ENCODE data around the gene TSPAN7. TPM values are rescaled to one million over a fixed set of nuclear protein-coding genes. Genes with fewer than 3 reads are reported as not detected.

TSPAN7 gene
- total and polyA plus RNA-seq, 2 of the 8 experiments (the other 6 are each of a cell fraction or from before 2014, with no cell fraction given) = 32.1 to 37.7 TPM

GRCh38 chrX:38661561-38661960, 100.2 kb downstream of the TSPAN7 start (continued):
- no peak for TF ChIP-seq HDAC6 (IDR thresholded peaks at IDR 0.05; ENCODE audit: low read depth, low read length)

GRCh38 chrX:38662640-38663039, 101.3 kb downstream of the TSPAN7 start:
- POLR2A ChIA-PET (ENCODE audit: partially characterized antibody) = no interaction called here
- CTCF ChIA-PET (ENCODE audit: partially characterized antibody) = no interaction called here
- no peak overlapping the region for H2BK12ac ChIP-seq (ENCODE audit: low read depth, low read length)

More at GRCh38 chrX:38662640-38663039, 101.3 kb downstream of the TSPAN7 start:
- H2BK5ac ChIP-seq (ENCODE audit: low read depth, low read length) = no peak overlapping the region
- no peak overlapping the region for H2BK120ac ChIP-seq (replicated peaks; ENCODE audit: low read depth, low read length)
- H3K23ac ChIP-seq (ENCODE audit: insufficient read length) = no peak overlapping the region
- no peaks in the 10 kb centered on the region for H4K20me1 ChIP-seq (replicated peaks in 1 of 2; ENCODE audit: control insufficient read depth in 1 of 2, insufficient read depth in 2 of 2, low read length in 2 of 2)
- no peak overlapping the region for H3K9ac ChIP-seq (replicated peaks in 1 of 4; ENCODE audit: extremely low read depth in 1 of 4, low read depth in 3 of 4, low read length in 3 of 4)
- H3K23me2 ChIP-seq (ENCODE audit: low read depth, low read length) = no peaks in the 10 kb centered on the region
- whole genome bisulfite sequencing, 2 experiments (ENCODE audit: extremely low coverage in 1 of 2, insufficient coverage in 1 of 2, insufficient read length in 1 of 2, insufficient replicate concordance in 2 of 2, low coverage in 1 of 2, low lambda C conversion rate in 2 of 2, missing lambda C conversion rate in 1 of 2) = 93% methylated on average over 2 of the region's 2 CpGs; no CpG with 5 or more reads in 1 of the 2 experiments
- H3K36me3 ChIP-seq (ENCODE audit: control insufficient read depth in 2 of 4, insufficient read depth in 4 of 4, low read length in 3 of 4) = no peaks in the 10 kb centered on the region
- no peak overlapping the region for H2BK15ac ChIP-seq (ENCODE audit: low read length)
- no peaks in the 10 kb centered on the region for H3K4me1 ChIP-seq (replicated peaks in 1 of 4; ENCODE audit: control insufficient read depth in 3 of 4, insufficient read depth in 4 of 4, low read length in 3 of 4)
- no peak overlapping the region for H3K14ac ChIP-seq (ENCODE audit: insufficient read length)
- H3K4me2 ChIP-seq (ENCODE audit: insufficient read depth in 1 of 2, low read depth in 2 of 2, low read length in 2 of 2) = no peak overlapping the region
- H3K56ac ChIP-seq (replicated peaks; ENCODE audit: insufficient read length, low read depth, low read length) = no peak overlapping the region
- no peak overlapping the region for H2BK20ac ChIP-seq (ENCODE audit: low read length)
- no peak overlapping the region for H3K4me3 ChIP-seq (ENCODE audit: extremely low read depth in 1 of 4, insufficient read depth in 2 of 4, low read depth in 3 of 4, low read length in 4 of 4)
- H3K18ac ChIP-seq (ENCODE audit: extremely low read depth, low read length) = no peak overlapping the region
- no peaks in the 10 kb centered on the region for H3K79me2 ChIP-seq (ENCODE audit: control insufficient read depth in 1 of 2, insufficient read depth in 2 of 2, low read length in 2 of 2)
- H3K9me3 ChIP-seq (ENCODE audit: insufficient read depth in 2 of 2, low read depth in 1 of 2, low read length in 1 of 2) = no peaks in the 10 kb centered on the region
- no peak overlapping the region for H4K8ac ChIP-seq (ENCODE audit: extremely low read depth, insufficient read depth, low read length)
- FAIRE-seq = no peak
- H3K79me1 ChIP-seq (ENCODE audit: low read depth, low read length) = no peaks in the 10 kb centered on the region
- no peak overlapping the region for H2AK5ac ChIP-seq (ENCODE audit: low read depth, low read length)
- no peak overlapping the region for H4K91ac ChIP-seq (replicated peaks; ENCODE audit: insufficient read length, low read length)
- no peak for TF ChIP-seq KDM5A (IDR thresholded peaks at IDR 0.05; ENCODE audit: low read length)
- no peak for TF ChIP-seq SIRT6 (IDR thresholded peaks at IDR 0.05; ENCODE audit: low read length)
- TF ChIP-seq POLR2AphosphoS5 (IDR thresholded peaks at IDR 0.05; ENCODE audit: low read depth, low read length) = no peak
- no peak for TF ChIP-seq RBBP5 (IDR thresholded peaks at IDR 0.05; ENCODE audit: borderline replicate concordance, low read depth, low read length)
- TF ChIP-seq CBX8 (IDR thresholded peaks at IDR 0.05; ENCODE audit: borderline replicate concordance, low read depth, low read length) = no peak
- TF ChIP-seq ASH2L (IDR thresholded peaks at IDR 0.05; ENCODE audit: low read length) = no peak
- no peak for TF ChIP-seq ATF3 (IDR thresholded peaks at IDR 0.05; ENCODE audit: insufficient read depth, low read depth, low read length)
- TF ChIP-seq KDM4A (IDR thresholded peaks at IDR 0.05; ENCODE audit: low read depth, low read length, severe bottlenecking) = no peak
- TF ChIP-seq FOSL1 (IDR thresholded peaks at IDR 0.05; ENCODE audit: insufficient read depth, low read depth, low read length) = no peak
- no peak for TF ChIP-seq SIX5 (IDR thresholded peaks at IDR 0.05; ENCODE audit: low read depth, low read length)
- TF ChIP-seq HDAC2 (IDR thresholded peaks at IDR 0.05; ENCODE audit: borderline replicate concordance in 1 of 2, low read depth in 2 of 2, low read length in 2 of 2) = no peak
- no peak for TF ChIP-seq SP4 (IDR thresholded peaks at IDR 0.05; ENCODE audit: low read length)
- DNase-seq (ENCODE audit: low read depth in 1 of 2, low spot score in 2 of 2) = no peak
- no peaks in the 10 kb centered on the region for H3K27me3 ChIP-seq (replicated peaks in 1 of 4; ENCODE audit: control insufficient read depth in 3 of 4, extremely low read depth in 1 of 4, insufficient read depth in 3 of 4, low read length in 3 of 4)
- no peak overlapping the region for H3K4ac ChIP-seq (replicated peaks; ENCODE audit: insufficient read length, low read depth, low read length)
- no peak overlapping the region for H4K5ac ChIP-seq (ENCODE audit: insufficient read length, low read depth, low read length)
- no peak overlapping the region for H2AFZ ChIP-seq (ENCODE audit: low read length)
- no peak overlapping the region for H3K27ac ChIP-seq (ENCODE audit: low read depth, low read length)

Data from H1 (cell line).